Renal cortical epithelial cell (primary cell): ENCODE results near the gene SLC26A1. TPM values are rescaled to one million over a fixed set of nuclear protein-coding genes. Genes with fewer than 3 reads are reported as not detected.
"Not testable (repeated sequence)": the region's sequence is repeated elsewhere in the genome, so short reads cannot be mapped to it uniquely, and the experiment has no call there.

Source experiments
- DNase-seq: peaks from one replicate; pipeline ENCODE4 v3.0.0-alpha.2; 2011; ENCODE audit warnings: low read depth
- total RNA-seq: library from RNA; depleted of rRNA; stranded (reverse); fragments of >200 nt; gene quantifications from 2 replicates; pipeline ENCODE4 v1.2.3, GENCODE V29; 2014

Gene SLC26A1
- total RNA-seq, 1 donor from 2014 or later, result 3.1 TPM

DNA sequence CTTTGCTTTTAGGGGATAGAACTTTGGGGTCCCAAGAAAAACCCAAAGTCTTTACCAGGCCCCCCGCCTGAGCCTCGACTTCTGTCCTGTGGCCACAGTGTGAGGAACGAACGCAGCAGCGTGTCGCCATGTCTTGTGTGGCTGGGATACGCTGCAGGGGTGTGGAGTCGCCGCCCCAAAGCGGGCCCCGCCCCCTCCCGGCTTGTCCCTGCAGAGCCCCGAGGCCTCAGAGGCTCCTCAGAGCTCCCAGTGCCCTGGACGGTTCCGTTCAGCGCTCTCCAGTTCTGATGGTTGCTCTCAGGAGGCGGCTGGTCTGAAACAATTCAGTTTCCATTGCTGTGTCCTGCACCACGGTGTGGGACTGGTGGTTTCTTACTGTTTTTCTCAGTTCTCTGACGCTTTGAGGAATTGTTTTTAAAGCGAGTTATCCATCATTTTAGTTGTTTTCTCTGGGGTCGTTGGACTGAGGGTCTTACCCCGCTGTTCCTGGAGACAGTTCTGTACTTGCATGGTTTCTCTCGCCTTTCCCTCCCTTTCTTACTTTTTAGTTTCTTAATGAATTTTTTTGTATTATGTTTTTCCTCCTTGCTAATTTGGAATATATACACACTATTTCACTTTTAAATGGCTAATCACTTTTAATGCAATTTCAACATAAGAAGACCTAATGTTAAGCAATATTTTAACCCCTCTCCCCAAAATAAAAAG is 7.9 kb downstream of the SLC26A1 start:
- DNase-seq, result no peak

GRCh38 chr4:984336-985054 is 8.7 kb downstream of the SLC26A1 start:
- no peak for DNase-seq

DNA sequence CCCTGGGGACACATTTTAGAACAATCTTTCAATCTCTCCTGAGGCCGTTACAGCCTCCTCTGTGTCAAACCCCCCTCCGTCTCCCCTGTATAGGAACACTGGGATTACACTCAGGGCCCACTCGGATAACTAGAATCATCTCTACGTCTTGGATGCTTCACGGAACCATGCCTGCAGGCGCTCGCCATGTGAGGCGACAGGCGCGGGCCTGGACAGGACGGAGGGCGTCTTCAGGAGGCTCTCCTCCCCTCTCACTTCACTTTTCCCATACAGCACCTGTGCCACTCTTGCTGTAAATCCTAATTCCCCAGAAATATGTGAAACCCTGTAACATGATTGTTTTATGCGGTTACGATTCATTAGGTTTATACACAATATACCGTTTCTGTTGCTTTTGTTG is 10.4 kb downstream of the SLC26A1 start:
- DNase-seq, result no peak

DNA sequence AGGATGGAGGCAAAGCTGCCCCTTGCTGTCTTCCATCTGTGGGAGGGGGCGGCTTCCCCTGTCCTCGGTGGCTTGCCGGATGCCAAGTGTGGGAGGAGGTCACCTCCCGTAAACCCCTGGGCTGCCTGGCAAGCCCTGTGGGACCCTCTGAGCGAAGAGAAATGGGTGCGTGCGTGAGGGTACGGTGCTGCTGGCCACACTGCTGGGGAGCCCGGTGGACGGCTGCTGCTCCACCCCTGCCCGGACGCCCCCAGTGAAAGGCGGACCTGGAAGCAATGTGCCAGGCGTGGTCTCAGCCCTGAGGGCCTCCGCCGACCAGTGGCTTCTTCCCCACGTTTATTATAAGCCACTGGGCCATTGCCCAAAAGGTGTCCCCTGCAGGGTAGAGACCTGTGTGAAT is 10.9 kb downstream of the SLC26A1 start:
- no peak for DNase-seq

DNA sequence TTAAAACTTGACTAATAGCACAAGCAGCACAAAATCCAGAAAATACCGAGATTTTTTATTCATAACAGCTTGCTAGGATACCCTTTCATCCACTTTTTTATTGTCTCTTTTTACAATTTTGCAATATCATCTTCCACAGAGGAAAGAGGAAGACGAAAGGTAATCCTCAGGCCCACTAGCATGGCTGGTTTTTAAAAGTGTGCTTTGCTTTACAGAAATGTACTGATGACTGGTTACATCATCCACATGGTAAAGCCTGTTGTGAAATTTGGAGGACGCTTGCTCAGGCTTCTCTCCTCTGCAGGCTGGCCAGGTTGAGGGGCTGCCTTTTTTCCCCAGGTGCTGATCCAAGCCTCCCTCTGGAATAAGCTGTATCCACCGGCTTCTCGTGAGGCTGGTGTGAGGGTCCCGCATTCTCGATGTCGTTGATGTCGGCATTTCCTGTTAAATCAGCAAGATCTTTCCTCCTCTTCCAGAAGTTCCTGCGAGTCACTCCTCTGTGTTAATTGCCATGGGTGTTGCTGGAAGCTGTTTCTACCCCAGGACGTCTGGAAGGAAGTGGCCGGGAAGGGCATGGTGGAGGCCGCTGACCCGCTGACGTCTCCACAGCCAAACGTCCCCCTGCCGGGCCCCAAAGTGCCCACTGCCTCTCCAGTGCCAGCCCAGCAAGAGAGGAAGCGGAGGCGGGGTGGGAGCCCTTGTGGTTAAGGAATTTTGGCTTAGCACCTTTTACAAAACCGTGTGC is 14.1 kb downstream of the SLC26A1 start:
- DNase-seq, result no peak

- not testable (repeated sequence) for DNase-seq
Observed at GRCh38 chr4:976016-976415, 17.2 kb downstream of the SLC26A1 start.

DNA sequence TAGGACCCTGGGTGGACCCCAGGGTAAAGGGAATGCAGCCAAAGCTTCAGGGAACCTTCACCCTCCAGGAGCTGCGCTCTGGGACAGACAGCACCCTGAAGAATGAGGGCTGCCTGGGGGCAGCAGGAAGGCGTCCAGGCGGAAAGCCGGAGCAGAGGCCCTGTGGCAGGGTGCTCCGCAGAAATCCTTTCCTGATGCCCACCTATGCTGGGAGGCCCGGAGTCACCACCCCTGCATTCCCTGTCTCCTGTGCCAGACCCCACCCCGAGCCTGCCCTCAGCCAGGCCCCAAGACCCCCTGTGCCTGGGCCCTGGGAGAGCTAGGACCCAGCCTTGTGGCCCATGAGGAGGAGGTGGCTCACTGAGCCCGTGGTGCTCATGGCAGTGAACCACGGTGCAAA is 18.5 kb downstream of the SLC26A1 start:
- DNase-seq, result no peak

DNA sequence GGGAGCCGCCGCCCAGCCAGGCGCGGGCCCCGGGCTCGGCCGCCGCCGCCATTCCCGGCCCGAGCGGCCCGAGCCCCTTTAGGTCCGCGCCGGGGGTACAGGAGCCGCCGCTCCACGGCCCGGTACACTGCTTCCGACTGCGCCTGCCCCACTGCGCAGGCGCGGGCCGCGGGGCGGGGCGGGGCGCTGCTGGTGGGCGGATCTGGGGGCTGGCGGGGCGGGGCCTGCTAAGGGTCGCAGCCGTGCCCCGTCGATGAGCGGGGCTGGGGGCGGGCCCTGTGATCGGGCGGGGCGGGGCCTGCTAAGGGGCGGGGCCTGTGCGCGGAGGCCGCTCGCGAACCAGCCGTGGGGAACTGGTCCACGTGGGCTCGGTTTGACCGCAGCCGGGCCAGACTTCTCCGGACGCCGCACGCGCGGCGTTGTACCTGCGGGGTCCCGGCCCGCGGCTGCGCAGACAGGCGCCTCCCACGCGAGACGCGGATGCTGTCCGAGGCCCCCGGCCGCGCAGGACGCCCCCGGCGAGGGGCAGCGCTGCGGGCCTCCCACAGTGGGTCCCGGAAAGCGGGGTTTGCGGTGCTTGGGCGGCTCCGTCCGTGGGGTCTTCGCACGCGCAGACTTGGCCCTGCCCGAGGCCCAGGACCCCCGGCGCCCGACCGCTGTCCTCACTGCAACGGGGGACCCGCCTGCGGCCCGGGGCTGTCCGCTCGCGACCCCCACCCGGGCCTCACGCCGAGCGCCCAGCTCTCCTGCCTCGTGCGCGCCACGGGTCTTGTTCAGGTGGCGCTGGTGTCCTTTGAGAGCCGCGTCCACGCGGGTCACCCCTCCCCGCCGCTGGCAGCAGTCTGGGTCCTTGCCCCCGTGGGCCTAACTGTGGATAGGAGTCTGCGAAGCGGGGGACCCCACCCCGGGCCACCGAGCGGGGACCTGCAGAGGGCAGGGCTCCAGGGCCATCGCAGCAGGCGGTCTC is 19.5 kb downstream of the SLC26A1 start, which contains the start of gene DGKQ:
Gene DGKQ, minus strand, starts transcription at position 139 of the 967 bp plus-strand sequence. Its CDS starts 87 bp downstream, at position 52.
- DNase-seq, result no peak

- DNase-seq, result no peak
Observed at GRCh38 chr4:972651-973424, 20.4 kb downstream of the SLC26A1 start.

DNA sequence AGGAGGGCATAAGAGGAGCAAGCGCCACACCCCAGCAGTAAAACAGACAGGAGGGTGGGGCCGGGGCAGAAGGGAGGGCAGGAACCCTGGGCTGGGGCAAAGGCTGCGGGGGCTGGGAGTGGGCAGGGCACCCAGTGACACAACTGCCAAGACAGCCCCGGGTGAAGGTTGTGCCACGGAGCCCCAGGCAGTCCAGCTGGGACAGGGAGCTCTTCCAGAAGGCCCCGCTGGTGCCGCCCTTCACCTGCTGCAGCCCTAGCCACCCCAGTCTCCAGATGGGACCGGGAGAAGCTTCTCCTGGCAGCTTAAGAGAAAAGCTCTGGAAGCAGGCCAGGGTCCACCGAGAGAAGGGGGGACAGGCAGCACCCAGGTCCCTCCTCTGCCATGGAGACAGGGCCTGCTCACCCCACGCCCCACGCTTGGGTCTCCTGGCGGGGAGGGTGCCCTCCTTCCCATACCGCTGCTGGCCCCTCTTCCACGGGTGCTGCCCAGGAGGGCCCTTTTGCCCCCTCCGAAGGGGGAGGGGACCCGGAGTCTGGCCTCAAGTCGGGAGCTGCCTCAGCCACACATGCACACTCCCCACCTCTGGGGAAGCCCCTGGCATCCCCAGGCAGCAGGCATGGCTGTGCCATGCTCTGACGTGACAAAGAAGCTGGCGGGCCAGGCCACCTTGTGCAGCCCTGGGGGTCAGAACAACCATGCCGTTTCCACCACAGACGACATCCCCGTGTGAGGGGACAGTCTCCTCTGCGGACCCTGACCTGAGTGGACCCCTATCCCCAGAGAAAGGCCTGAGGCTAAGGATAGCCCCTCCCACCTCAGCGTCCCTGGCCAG is 21.3 kb downstream of the SLC26A1 start:
- no peak for DNase-seq

DNA sequence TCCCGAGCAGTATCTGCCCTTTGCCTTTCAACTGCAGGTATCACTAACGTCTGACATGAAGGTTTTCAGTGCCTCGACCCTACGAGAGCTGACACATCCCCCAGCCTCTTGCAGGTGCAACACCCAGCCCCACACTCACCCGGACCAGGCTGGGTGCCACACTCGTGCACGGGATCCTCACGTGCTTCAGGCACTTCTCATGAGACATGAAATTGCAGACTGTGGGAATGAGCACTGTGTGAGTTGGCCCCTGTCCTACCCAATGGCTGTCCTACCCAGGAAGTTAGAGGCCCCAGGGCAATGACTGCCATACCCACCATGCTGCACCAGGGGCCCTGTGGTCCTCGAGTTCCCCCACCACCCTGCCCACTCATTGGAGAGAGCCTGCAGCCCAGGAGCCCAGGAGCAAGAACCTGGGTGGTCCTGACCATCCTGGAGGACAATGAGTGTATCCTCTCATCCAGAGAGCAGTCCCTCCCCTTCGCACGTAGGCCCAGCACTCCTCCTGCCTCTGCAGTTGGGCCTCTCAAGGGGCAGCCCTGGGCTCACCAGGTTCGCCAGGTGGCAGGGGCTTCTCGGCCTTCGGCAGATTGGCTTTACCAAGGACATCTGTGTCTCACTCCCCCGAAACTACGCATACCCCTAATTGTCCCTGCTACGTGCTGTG is 22.2 kb downstream of the SLC26A1 start:
- DNase-seq, result no peak

GRCh38 chr4:970046-970745 is 23.0 kb downstream of the SLC26A1 start:
- DNase-seq, result no peak

DNA sequence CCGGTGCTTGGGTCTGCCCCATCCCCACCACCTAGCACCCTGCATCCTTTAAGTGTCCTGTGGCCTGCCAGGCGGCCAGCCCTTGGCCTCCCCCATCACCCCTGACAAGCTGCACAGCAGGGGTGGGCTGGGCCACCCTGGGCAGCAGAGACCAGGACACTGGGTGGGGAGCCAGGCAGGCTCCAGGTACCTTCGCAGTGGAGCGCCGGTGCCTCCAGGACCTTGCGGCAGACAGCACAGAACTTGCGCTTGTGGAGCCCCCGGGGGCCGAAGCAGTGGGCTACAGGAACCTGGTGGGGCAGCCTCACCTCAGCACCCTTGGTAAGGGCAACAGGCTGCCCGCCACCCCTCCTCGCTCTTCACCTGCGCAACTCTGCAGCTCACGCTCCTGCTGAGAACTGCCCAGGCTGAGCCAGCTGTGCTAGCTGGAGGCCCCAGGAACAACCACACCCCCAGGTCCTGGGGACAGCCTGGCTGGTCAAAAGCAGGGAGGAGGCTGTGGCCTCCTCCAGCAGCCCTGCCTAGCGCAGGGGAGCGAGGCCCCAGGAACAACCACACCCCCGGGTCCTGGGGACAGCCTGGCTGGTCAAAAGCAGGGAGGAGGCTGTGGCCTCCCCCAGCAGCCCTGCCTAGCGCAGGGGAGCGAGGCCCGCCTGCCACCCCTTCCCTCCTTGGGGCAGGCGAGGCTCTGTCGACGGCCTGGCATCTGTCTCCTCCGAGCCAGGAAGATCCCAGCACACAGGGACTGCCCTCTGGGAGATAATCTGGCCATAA is 24.4 kb downstream of the SLC26A1 start:
- no peak for DNase-seq

DNA sequence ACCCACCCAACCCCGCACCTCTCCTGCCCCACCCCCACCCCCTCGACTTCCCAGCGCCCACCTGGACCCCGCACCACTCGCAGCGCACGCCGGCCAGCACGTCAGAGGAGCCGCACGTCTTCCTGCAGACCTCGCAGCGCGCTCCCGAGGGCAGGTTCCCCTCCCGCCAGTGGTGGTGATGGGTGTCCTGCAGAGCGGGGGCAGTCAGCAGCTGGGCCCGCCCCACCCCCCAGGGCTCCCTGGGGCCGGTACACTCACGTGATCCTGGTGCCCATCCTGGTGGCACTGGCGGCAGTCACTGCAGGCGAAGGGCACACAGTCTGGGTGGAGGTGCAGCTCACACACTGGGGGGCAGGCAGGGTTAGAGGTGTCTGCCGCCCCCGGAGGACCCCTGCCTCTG is 25.0 kb downstream of the SLC26A1 start:
- no peak for DNase-seq

DNA sequence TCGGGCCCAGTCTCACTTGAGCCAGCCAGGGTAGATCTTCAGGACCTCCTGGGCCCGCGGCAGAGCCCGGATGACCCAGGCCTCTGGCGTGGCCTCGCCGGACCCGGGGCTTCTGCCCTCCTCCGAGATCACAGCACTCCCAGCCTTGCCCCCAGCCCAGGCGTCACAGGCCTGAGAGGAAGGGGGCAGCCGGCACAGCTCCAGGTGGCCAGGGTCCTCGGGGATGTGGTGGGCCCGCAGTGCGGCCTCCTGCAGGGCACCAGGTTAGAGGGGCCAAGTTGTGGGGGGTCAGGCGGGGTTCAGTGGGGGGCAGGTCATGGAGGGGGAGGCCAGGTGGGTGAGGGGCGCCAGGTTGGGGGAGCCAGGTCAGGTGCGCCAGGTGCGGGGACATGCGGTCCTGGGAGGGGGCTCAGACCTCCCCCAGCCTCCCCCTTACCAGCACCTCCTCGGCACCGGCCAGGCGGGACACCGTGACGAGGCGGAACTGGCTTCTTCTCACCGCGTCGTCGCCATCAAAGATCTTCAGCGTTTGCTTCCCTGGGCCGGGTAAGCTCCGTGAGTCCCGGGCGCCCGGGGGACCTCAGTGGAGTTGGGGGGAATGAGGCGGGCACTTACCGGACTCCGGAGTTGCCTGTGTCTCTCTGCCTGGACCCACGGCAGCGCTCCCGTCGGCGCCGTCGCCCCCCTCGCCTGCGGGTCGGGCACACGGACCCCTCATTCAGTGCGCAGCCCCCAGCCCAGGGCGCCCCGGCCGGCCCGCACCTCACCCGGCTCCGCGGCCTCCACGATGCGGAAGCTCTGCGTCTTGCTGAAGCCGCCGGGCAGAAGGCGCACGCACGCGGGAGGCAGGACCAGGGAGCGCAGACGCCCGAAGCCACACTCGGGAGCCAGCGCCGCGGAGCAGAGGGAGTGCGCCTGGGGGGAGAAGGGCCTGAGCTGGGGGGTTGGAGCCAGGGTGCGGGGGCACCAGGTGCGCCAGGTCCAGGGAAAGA is 25.8 kb downstream of the SLC26A1 start:
- DNase-seq, result no peak
